Endodermal cell (in vitro differentiated cells): ENCODE results near the gene KNL1. TPM values are rescaled to one million over a fixed set of nuclear protein-coding genes. Genes with fewer than 3 reads are reported as not detected.
A peak's percentile ranks its signal among the peaks of the same experiment; 100 is the strongest.

Experiments used
- DNase-seq: peaks from one replicate; pipeline ENCODE4 v3.0.0-alpha.2; 2017
- H3K27ac ChIP-seq: 2 replicates; pipeline ENCODE4 v1.5.1; 2013; ENCODE audit warnings: mild to moderate bottlenecking, low read depth, low read length, moderate library complexity
- H3K27me3 ChIP-seq: 2 replicates; pipeline ENCODE4 v1.6.1; 2013; ENCODE audit warnings: mild to moderate bottlenecking, low read length, moderate library complexity; ENCODE audit not compliant: insufficient read depth, control insufficient read depth, poor library complexity, severe bottlenecking
- H3K36me3 ChIP-seq: 2 replicates; pipeline ENCODE4 v1.7.0; 2013; ENCODE audit warnings: mild to moderate bottlenecking, low read length, moderate library complexity; ENCODE audit not compliant: control insufficient read depth, insufficient read depth
- H3K4me1 ChIP-seq: one replicate; pipeline ENCODE4 v1.7.0; 2013; ENCODE audit warnings: low read length; ENCODE audit not compliant: control insufficient read depth, insufficient read depth
- H3K4me3 ChIP-seq: 2 replicates; pipeline ENCODE4 v1.5.1; 2013; ENCODE audit warnings: mild to moderate bottlenecking, low read length, moderate library complexity
- H3K9ac ChIP-seq: 2 replicates; pipeline ENCODE4 v1.6.1; 2013; ENCODE audit warnings: mild to moderate bottlenecking, low read length, moderate library complexity; ENCODE audit not compliant: poor library complexity, severe bottlenecking; ENCODE audit errors: extremely low read depth
- H3K9me3 ChIP-seq: 2 replicates; pipeline ENCODE4 v1.6.1; 2013; ENCODE audit warnings: mild to moderate bottlenecking, low read length, moderate library complexity; ENCODE audit not compliant: control insufficient read depth
- H3K27ac Mint-ChIP-seq: 2 replicates; pipeline ENCODE4 v1.8.0; 2020; ENCODE audit warnings: mixed read lengths
- H3K27me3 Mint-ChIP-seq: 2 replicates; pipeline ENCODE4 v1.8.0; 2021; ENCODE audit warnings: mild to moderate bottlenecking, mixed read lengths; ENCODE audit not compliant: insufficient read depth
- H3K36me3 Mint-ChIP-seq: 2 replicates; pipeline ENCODE4 v1.8.0; 2020; ENCODE audit warnings: low read depth, mixed read lengths
- H3K4me1 Mint-ChIP-seq: 2 replicates; pipeline ENCODE4 v1.8.0; 2020; ENCODE audit warnings: mixed read lengths
- H3K4me3 Mint-ChIP-seq: 2 replicates; pipeline ENCODE4 v1.8.0; 2020; ENCODE audit warnings: mild to moderate bottlenecking, moderate library complexity, mixed read lengths
- H3K9me3 Mint-ChIP-seq: 2 replicates; pipeline ENCODE4 v1.8.0; 2020; ENCODE audit warnings: mild to moderate bottlenecking, mixed read lengths
- CTCF ChIP-seq: fragments of 200-600 bp; sonication (generic); conservative IDR thresholded peaks from 2 replicates; pipeline ENCODE4 v1.5.0; 2021; ENCODE audit warnings: antibody characterized with exemption, mild to moderate bottlenecking
- WGBS, 2 experiments: methylation state at CpG; one replicate each; pipeline versions ENCODE4 v1.1.5 to v1.1.7; 2013; ENCODE audit warnings: missing lambda C conversion rate in 2 of 2, mixed read lengths in 1 of 2; ENCODE audit not compliant: insufficient coverage in 1 of 2, insufficient read length in 1 of 2; 5-methylcytosine and 5-hydroxymethylcytosine counted together
- total RNA-seq, 2 donors: library from RNA; stranded (reverse); fragmentation: NEBNext Ultra II Directional in 1 of 2; extraction: Animal tissue kit (Norgen Biotek cat#: 25700) in 1 of 2; gene quantifications; 2 replicates in 1 of 2; 3 replicates in 1 of 2; pipeline ENCODE4 v1.2.1, GENCODE V29; 2021

The KNL1 gene
- total RNA-seq, 2 donors from 2014 or later = 17.6 to 32.6 TPM

- Histone ChIP-seq H3K27ac (peak overlapping the region; percentile 96), H3K36me3 (no peaks in the 10 kb centered on the region), H3K4me3 (peak overlapping the region; percentile 97), H3K9ac (peak overlapping the region; percentile 97), H3K9me3 (no peaks in the 10 kb centered on the region), H3K27me3 (no peaks in the 10 kb centered on the region), H3K4me1 (peaks cover 2% of the 10 kb centered on the region)
- Mint-ChIP-seq H3K27me3 (no peaks in the 10 kb centered on the region), H3K27ac (peak overlapping the region; percentile 100), H3K4me1 (peaks cover 15% of the 10 kb centered on the region), H3K36me3 (no peaks in the 10 kb centered on the region), H3K4me3 (peak overlapping the region; percentile 87), H3K9me3 (no peaks in the 10 kb centered on the region)
- TF ChIP-seq CTCF = peak; percentile 30
- 0% methylated on average over 12 to 31 of the region's 31 CpGs for WGBS, 2 experiments
- DNase-seq = no peak
These were observed 384 bp downstream of the KNL1 start for GRCh38 chr15:40594429-40594836.

- H3K27me3 Mint-ChIP-seq = no peaks in the 10 kb centered on the region
These were observed 1.2 kb downstream of the KNL1 start for GRCh38 chr15:40595219-40595618.

GRCh38 chr15:40595773-40596172, 1.7 kb downstream of the KNL1 start:
- Mint-ChIP-seq H3K9me3 (no peaks in the 10 kb centered on the region), H3K27ac (no peak overlapping the region), H3K4me3 (no peak overlapping the region), H3K36me3 (no peaks in the 10 kb centered on the region), H3K4me1 (peaks cover 10% of the 10 kb centered on the region), H3K27me3 (no peaks in the 10 kb centered on the region)
- Histone ChIP-seq H3K9ac (no peak overlapping the region), H3K36me3 (no peaks in the 10 kb centered on the region), H3K9me3 (no peaks in the 10 kb centered on the region), H3K4me3 (peak overlapping the region; percentile 97), H3K27ac (no peak overlapping the region), H3K4me1 (peaks cover 2% of the 10 kb centered on the region), H3K27me3 (no peaks in the 10 kb centered on the region)
- TF ChIP-seq CTCF = no peak
- no peak for DNase-seq
- WGBS, 2 experiments = 94 to 100% methylated on average over 2 to 5 of the region's 5 CpGs

More at GRCh38 chr15:40595219-40595618, 1.2 kb downstream of the KNL1 start:
- H3K36me3 ChIP-seq = no peaks in the 10 kb centered on the region
- WGBS, 2 experiments = 55 to 56% methylated on average over 5 of the region's 5 CpGs
- DNase-seq = no peak
- Mint-ChIP-seq H3K27ac (no peak overlapping the region), H3K36me3 (no peaks in the 10 kb centered on the region), H3K4me3 (peak overlapping the region; percentile 87), H3K4me1 (peaks cover 15% of the 10 kb centered on the region), H3K9me3 (no peaks in the 10 kb centered on the region)
- no peak overlapping the region for H3K27ac ChIP-seq
- no peaks in the 10 kb centered on the region for H3K27me3 ChIP-seq
- peak overlapping the region; percentile 97 for H3K4me3 ChIP-seq
- peak overlapping the region; percentile 97 for H3K9ac ChIP-seq
- no peak for TF ChIP-seq CTCF
- no peaks in the 10 kb centered on the region for H3K9me3 ChIP-seq
- peaks cover 2% of the 10 kb centered on the region for H3K4me1 ChIP-seq
